NB4 (cell line): Measurements from ENCODE around the gene LRP1B.

Experiments
- CTCF ChIP-seq: IDR thresholded peaks from one replicate; pipeline ENCODE4 v1.5.1; 2012; ENCODE audit warnings: low read depth, low read length
- MAX ChIP-seq: IDR thresholded peaks from 2 replicates; pipeline ENCODE4 v1.6.1; 2011; ENCODE audit warnings: low read depth, low read length
- MYC ChIP-seq: IDR thresholded peaks from 2 replicates; pipeline ENCODE4 v1.6.1; 2011; ENCODE audit warnings: low read depth, low read length
- POLR2A ChIP-seq: IDR thresholded peaks from 2 replicates; pipeline ENCODE4 v1.6.1; 2011; ENCODE audit warnings: mild to moderate bottlenecking; ENCODE audit not compliant: insufficient read length; ENCODE audit errors: extremely low read depth

GRCh38 chr2:142031656-142032055 is 99.2 kb downstream of the LRP1B start:
- TF ChIP-seq CTCF, result no peak
- no peak for TF ChIP-seq MYC
- TF ChIP-seq POLR2A, result no peak
- no peak for TF ChIP-seq MAX
